ENCODE data around the gene IRS2.

IRS2 gene

GRCh38 chr13:109780845-109781383 lies 5.5 kb downstream of the IRS2 start:
- no peak for DNase-seq (ENCODE audit: low read depth in 1 of 2, low spot score in 1 of 2)

- DNase-seq (ENCODE audit: low read depth in 1 of 2, low spot score in 1 of 2) = no peak
These were observed 6.4 kb downstream of the IRS2 start for GRCh38 chr13:109779876-109780510.

- no peak for DNase-seq (ENCODE audit: low read depth in 1 of 2, low spot score in 1 of 2)
These were observed 7.3 kb downstream of the IRS2 start for GRCh38 chr13:109779074-109779473.

GRCh38 chr13:109778102-109778542 lies 8.3 kb downstream of the IRS2 start:
- DNase-seq (ENCODE audit: low read depth in 1 of 2, low spot score in 1 of 2) = no peak

GRCh38 chr13:109776575-109776974 lies 9.8 kb downstream of the IRS2 start:
- no peak for DNase-seq (ENCODE audit: low read depth in 1 of 2, low spot score in 1 of 2)

- no peak for DNase-seq (ENCODE audit: low read depth in 1 of 2, low spot score in 1 of 2)
These were observed 12.6 kb downstream of the IRS2 start for GRCh38 chr13:109773786-109774185.

GRCh38 chr13:109773276-109773675 lies 13.1 kb downstream of the IRS2 start:
- no peak for DNase-seq (ENCODE audit: low read depth in 1 of 2, low spot score in 1 of 2)

- DNase-seq (ENCODE audit: low read depth in 1 of 2, low spot score in 1 of 2) = no peak
These were observed 14.5 kb downstream of the IRS2 start for GRCh38 chr13:109771926-109772325.

- DNase-seq (ENCODE audit: low read depth in 1 of 2, low spot score in 1 of 2) = no peak
These were observed 15.9 kb downstream of the IRS2 start for GRCh38 chr13:109770436-109770835.

- DNase-seq (ENCODE audit: low read depth in 1 of 2, low spot score in 1 of 2) = no peak
These were observed 16.5 kb downstream of the IRS2 start for GRCh38 chr13:109769921-109770320.

- DNase-seq (ENCODE audit: low read depth in 1 of 2, low spot score in 1 of 2) = no peak
These were observed 17.1 kb downstream of the IRS2 start for GRCh38 chr13:109769275-109769674.

- no peak for DNase-seq (ENCODE audit: low read depth in 1 of 2, low spot score in 1 of 2)
These were observed 17.8 kb downstream of the IRS2 start for GRCh38 chr13:109768616-109769015.

GRCh38 chr13:109768176-109768575 lies 18.2 kb downstream of the IRS2 start:
- no peak for DNase-seq (ENCODE audit: low read depth in 1 of 2, low spot score in 1 of 2)

- DNase-seq (ENCODE audit: low read depth in 1 of 2, low spot score in 1 of 2) = no peak
These were observed 19.4 kb downstream of the IRS2 start for GRCh38 chr13:109767023-109767422.

- DNase-seq (ENCODE audit: low read depth in 1 of 2, low spot score in 1 of 2) = no peak
These were observed 21.7 kb downstream of the IRS2 start for GRCh38 chr13:109764470-109765291.

GRCh38 chr13:109764045-109764444 lies 22.3 kb downstream of the IRS2 start:
- no peak for DNase-seq (ENCODE audit: low read depth in 1 of 2, low spot score in 1 of 2)

GRCh38 chr13:109762791-109763190 lies 23.6 kb downstream of the IRS2 start:
- no peak for DNase-seq (ENCODE audit: low read depth in 1 of 2, low spot score in 1 of 2)

- DNase-seq (ENCODE audit: low read depth in 1 of 2, low spot score in 1 of 2) = no peak
These were observed 24.7 kb downstream of the IRS2 start for GRCh38 chr13:109761695-109762094.

GRCh38 chr13:109760951-109761350 lies 25.4 kb downstream of the IRS2 start:
- DNase-seq (ENCODE audit: low read depth in 1 of 2, low spot score in 1 of 2) = no peak

GRCh38 chr13:109760402-109760801 lies 26.0 kb downstream of the IRS2 start:
- no peak for DNase-seq (ENCODE audit: low read depth in 1 of 2, low spot score in 1 of 2)

GRCh38 chr13:109759609-109760008 lies 26.8 kb downstream of the IRS2 start:
- no peak for DNase-seq (ENCODE audit: low read depth in 1 of 2, low spot score in 1 of 2)

GRCh38 chr13:109758937-109759480 lies 27.4 kb downstream of the IRS2 start:
- no peak for DNase-seq (ENCODE audit: low read depth in 1 of 2, low spot score in 1 of 2)
